Activated T-cell treated with anti-CD3 and anti-CD28 coated beads for 4 hours (primary cell): ENCODE results near the gene SHOC2.

Source experiments
- DNase-seq: peaks from one replicate; pipeline ENCODE4 v3.0.0-alpha.2; 2020

Gene SHOC2

GRCh38 chr10:110985497-110986275, 66.3 kb downstream of the SHOC2 start:
- no peak for DNase-seq

- no peak for DNase-seq
Measured at GRCh38 chr10:110989016-110989415, 69.6 kb downstream of the SHOC2 start.

GRCh38 chr10:110992006-110992800, 72.8 kb downstream of the SHOC2 start:
- DNase-seq: no peak

GRCh38 chr10:110993024-110993693, 73.8 kb downstream of the SHOC2 start:
- DNase-seq: no peak

- no peak for DNase-seq
Measured at GRCh38 chr10:110994406-110995086, 75.1 kb downstream of the SHOC2 start.

- no peak for DNase-seq
Measured at GRCh38 chr10:110995301-110995700, 75.9 kb downstream of the SHOC2 start.

GRCh38 chr10:110996256-110996655, 76.9 kb downstream of the SHOC2 start:
- no peak for DNase-seq

- no peak for DNase-seq
Measured at GRCh38 chr10:111004016-111004415, 84.6 kb downstream of the SHOC2 start.

GRCh38 chr10:111007486-111007885, 88.1 kb downstream of the SHOC2 start:
- no peak for DNase-seq

- no peak for DNase-seq
Measured at GRCh38 chr10:111015181-111015580, 95.8 kb downstream of the SHOC2 start.

- no peak for DNase-seq
Measured at GRCh38 chr10:111017098-111017497, 97.7 kb downstream of the SHOC2 start.

GRCh38 chr10:111018021-111018420, 98.6 kb downstream of the SHOC2 start:
- no peak for DNase-seq

GRCh38 chr10:111023060-111023459, 103.7 kb downstream of the SHOC2 start:
- no peak for DNase-seq

GRCh38 chr10:111030042-111030750, 110.8 kb downstream of the SHOC2 start:
- DNase-seq: no peak

- DNase-seq: no peak
Measured at GRCh38 chr10:111034598-111035310, 115.3 kb downstream of the SHOC2 start.

- DNase-seq: no peak
Measured at GRCh38 chr10:111035542-111035941, 116.1 kb downstream of the SHOC2 start.

GRCh38 chr10:111037858-111038257, 118.5 kb downstream of the SHOC2 start:
- no peak for DNase-seq

- no peak for DNase-seq
Measured at GRCh38 chr10:111039522-111039921, 120.1 kb downstream of the SHOC2 start.

- DNase-seq: no peak
Measured at GRCh38 chr10:111057006-111057405, 137.6 kb downstream of the SHOC2 start.
